HG03432 (cell line): ENCODE measurements around the gene CRTAC1.

Source experiments
- ATAC-seq: cut with Tn5 transposase; IDR thresholded peaks from one replicate; pipeline ENCODE4 v1.9.1; 2021; ENCODE audit warnings: mild to moderate bottlenecking, moderate library complexity; ENCODE audit not compliant: unreplicated experiment

The CRTAC1 gene, protein sequence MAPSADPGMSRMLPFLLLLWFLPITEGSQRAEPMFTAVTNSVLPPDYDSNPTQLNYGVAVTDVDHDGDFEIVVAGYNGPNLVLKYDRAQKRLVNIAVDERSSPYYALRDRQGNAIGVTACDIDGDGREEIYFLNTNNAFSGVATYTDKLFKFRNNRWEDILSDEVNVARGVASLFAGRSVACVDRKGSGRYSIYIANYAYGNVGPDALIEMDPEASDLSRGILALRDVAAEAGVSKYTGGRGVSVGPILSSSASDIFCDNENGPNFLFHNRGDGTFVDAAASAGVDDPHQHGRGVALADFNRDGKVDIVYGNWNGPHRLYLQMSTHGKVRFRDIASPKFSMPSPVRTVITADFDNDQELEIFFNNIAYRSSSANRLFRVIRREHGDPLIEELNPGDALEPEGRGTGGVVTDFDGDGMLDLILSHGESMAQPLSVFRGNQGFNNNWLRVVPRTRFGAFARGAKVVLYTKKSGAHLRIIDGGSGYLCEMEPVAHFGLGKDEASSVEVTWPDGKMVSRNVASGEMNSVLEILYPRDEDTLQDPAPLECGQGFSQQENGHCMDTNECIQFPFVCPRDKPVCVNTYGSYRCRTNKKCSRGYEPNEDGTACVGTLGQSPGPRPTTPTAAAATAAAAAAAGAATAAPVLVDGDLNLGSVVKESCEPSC

GRCh38 chr10:98030093-98030821, at the start of gene CRTAC1:
Gene CRTAC1, minus strand, starts transcription at chr10:98030621. Its CDS starts 149 bp downstream, at chr10:98030472.
- ATAC-seq, result no peak

DNA sequence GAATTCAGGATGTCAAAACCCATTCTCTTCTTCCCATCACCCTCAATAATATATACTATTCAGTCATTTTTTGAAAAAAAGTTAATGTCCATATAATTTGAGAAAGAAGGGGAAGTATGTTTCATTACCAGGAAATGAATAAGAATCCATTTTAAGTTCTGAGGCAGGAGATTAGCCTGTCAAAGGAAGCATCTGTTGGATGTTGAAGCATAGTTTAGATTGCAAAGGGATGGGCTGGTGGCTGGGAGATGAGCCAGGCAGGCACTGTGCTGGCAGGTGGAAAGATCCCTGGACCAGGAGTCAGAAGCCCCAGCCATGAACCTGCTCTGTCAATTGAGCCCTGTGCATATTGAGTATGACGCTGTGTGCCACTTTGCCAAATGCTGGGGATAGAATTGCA, 48.4 kb upstream of the CRTAC1 start:
- ATAC-seq, result no peak

GRCh38 chr10:98077223-98077622, 46.8 kb upstream of the CRTAC1 start:
- ATAC-seq, result no peak

- no peak for ATAC-seq
Observed at GRCh38 chr10:98076086-98076485, 45.7 kb upstream of the CRTAC1 start.

DNA sequence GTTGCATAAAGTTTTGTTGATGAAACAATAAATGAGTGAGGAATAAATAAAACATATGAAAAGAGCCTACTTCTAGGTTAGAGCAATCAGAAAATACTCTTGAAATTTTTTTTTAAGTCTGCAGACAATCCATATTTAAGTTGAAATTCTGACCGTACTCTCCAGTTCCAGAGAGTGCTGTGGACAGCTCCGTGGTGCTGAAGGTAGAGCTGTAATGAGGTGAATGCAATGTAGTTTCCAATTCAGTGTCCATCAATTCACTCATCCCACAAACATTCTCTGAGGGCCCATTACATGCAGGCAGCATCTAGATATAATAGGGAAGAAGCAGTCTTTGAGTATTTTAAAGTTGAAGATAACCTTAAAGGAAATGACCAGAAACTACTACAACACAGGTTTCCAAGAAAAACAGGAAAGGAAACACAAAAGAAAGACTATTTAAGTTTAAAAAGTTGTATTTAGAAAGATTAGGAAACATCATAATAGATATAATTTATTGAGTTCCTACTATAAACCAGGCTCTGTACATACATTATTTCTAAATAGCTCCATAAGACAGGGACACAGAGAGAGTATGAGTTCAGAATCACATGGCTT, 44.0 kb upstream of the CRTAC1 start:
- ATAC-seq, result no peak

GRCh38 chr10:98067165-98067564, 36.7 kb upstream of the CRTAC1 start:
- no peak for ATAC-seq

DNA sequence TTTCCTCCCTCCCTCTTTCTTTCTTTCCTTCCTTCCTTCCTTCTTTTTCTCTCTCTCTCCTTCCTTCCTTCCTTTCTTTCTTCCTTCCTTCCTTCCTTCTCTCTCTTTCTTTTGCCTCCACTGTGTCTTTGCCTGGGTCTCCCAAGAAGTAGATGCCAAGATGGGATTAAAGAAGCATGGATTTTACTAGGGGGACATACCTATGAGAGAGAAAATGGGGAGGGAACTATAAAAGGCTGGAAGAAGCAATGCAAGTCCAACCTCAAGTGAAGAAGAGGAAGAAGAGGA, 33.3 kb upstream of the CRTAC1 start:
- no peak for ATAC-seq

DNA sequence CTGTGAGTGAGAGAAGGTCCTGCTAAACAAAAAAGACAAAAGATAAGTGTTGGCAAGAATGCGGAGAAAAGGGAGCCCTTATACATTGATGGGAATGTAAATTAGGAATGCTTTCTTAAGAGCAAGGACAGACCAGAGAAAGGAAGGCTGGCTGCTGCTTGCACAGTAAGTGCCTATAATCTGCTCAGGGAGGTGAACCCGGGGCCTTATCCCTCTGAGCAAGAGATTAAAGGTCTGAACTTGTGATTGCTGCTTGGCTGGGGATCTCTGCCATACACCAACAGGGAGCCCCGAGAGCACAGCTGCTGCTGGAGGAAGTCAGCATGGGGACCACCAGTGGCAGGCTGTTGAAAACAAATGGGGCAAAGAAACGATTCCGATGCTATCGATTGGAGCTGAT, 32.0 kb upstream of the CRTAC1 start:
- no peak for ATAC-seq

- no peak for ATAC-seq
Observed at GRCh38 chr10:98060079-98060478, 29.7 kb upstream of the CRTAC1 start.

GRCh38 chr10:98058295-98058694, 27.9 kb upstream of the CRTAC1 start:
- no peak for ATAC-seq

- ATAC-seq, result no peak
Observed at GRCh38 chr10:98055841-98056516, 25.6 kb upstream of the CRTAC1 start.

DNA sequence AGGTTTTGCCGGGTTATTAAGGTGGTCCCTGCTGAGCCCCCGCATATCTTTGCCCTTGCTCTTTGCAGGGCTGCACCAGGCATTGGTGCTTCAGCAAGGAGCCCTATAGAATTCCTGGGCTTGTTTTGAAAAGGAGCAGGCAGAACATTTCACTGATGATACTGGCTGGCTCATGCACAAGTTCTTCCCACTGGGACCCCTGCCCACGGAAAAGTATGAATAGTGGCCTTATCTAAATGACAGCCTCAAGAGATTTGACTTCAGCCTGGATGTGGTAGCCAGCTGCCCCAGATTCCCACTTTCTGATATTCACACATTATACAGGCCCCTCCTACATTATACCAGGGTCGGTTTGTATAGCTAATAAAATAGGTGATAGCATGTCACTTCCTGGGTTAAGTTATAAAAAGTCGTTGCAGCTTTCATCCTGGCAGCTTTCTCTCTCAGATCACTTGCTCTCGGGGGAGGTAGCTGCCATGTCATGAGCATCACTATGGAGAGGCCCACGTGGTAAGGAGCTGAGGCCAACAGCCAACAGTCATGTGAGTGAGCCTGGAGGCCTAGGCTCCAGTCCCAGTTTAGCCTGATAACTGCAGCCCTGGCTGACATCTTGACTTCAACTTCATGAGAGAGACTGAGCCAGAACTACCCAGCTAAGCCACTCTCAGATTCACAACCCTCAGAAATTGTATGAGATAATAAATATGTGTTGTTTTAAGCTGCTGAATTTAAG, 16.8 kb upstream of the CRTAC1 start:
- ATAC-seq, result no peak

- ATAC-seq, result peak; percentile 50
Observed at GRCh38 chr10:98045785-98046389, 15.5 kb upstream of the CRTAC1 start.

- ATAC-seq, result no peak
Observed at GRCh38 chr10:98041352-98042043, 11.1 kb upstream of the CRTAC1 start.

- no peak for ATAC-seq
Observed at GRCh38 chr10:98039690-98040381, 9.4 kb upstream of the CRTAC1 start.

GRCh38 chr10:98038288-98038687, 7.9 kb upstream of the CRTAC1 start:
- ATAC-seq, result no peak

DNA sequence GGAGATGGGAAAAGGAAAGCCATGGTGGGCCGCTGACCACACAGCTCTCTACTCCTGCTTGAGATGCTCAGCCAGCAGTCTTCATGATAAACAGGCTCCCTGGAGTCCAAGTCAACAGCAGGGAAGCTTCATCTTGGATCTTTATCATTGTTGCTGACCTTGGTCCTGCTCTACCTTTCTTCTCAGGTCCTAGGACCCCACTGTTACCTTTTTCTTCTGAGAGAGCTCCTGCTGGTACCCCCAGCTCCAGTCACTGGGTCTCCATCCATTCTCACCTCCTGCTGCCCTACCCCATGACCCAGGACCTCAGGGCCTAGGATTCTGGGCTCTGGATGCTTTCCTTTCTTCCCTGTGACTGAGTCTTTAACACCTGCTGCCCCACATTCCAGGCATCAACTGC, 5.2 kb upstream of the CRTAC1 start:
- no peak for ATAC-seq

DNA sequence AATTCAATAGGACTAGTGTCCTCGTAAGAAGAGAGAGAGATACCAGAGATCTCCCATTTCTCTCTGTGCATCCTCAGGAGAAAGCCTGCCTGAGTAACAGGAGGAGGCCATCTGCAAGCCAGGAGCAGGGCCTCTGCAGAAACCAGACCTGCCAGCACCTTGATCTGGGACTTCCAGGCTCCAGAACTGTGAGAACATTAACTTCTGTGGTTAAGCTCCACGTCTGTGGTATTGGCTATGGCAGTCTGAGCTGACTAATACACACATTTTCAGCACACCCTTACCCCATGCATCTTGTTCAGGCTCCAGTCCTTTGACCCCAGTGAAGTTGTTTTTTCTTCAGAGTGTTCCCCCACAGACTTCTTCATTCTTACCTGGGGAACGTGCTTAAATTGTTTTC, 3.1 kb upstream of the CRTAC1 start:
- no peak for ATAC-seq

DNA sequence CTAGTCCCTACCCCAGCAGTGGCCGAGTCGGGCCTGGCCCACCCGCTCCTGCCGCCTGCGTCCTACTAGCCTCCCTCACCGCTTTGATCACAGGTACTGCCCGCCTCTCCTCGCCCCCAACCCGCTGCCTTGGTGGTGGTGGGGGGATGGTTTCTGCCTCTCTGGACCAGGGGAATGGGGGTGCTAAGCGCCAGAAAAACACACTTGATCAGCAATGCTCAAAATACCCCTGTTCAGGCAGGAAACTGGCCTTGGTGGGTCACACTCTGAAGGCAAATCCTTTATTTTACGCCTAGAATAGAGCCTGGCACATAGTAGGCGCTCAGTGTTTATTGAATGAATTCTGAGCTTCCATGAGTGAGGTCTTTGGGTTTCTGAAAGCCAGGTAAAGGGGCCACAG, 1.0 kb upstream of the CRTAC1 start:
- ATAC-seq, result no peak
